PC-9 (cell line): Measurements from ENCODE around the gene SCN2B.

Source experiments
- CTCF ChIP-seq: fragments of 200-600 bp; sonication (generic); conservative IDR thresholded peaks from 2 replicates; pipeline ENCODE4 v1.6.1; 2017; ENCODE audit warnings: mixed run types, antibody characterized with exemption, mild to moderate bottlenecking, moderate library complexity
- EZH2 ChIP-seq: fragments of 200-600 bp; sonication (generic); IDR thresholded peaks from 2 replicates; pipeline ENCODE4 v1.8.0; 2017; ENCODE audit warnings: antibody characterized with exemption, low read depth

DNA sequence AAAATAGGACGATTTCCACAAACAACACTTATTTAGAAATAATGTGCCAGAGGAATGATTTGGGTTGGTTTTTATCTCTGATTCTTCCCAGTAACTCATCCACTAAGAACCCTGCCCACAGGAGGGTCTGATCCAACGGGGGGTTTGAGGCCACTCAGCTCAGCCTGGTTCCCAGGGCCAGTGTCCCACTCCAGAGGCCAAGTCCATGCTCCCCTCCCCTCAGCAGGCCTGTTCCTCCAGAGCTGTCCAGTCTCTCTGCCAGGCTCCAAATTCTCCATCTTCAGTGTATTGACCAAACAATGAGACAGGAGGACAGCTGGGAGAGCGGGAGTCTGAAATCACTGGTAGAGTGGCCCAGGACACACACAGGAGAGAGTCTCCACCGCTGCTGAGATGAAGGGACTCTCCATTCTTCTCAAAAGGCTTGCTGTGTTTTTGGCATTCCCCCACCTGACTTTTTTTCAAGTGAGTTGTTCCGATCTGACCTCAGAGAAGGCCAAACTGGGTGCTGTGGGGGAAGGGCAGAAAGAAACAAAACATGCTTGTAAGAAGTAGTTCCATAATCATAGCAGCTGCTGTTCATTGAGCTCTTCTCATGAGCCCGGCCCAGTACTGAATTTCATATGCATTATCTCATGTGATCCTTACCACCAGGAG, 17.6 kb upstream of the SCN2B start:
- no peak for TF ChIP-seq CTCF
- TF ChIP-seq EZH2: no peak
